Hepatocyte (in vitro differentiated cells): ENCODE measurements around the gene ITGAE.

Experiments used
- CTCF ChIP-seq: fragments of 200-600 bp; sonication (generic); IDR thresholded peaks from 2 replicates; pipeline ENCODE4 v1.5.1; 2016; ENCODE audit warnings: antibody characterized with exemption, mild to moderate bottlenecking; ENCODE audit not compliant: poor library complexity
- EZH2phosphoT487 ChIP-seq: fragments of 200-600 bp; sonication (generic); IDR thresholded peaks from one replicate; pipeline ENCODE4 v1.6.1; 2018; ENCODE audit warnings: antibody characterized with exemption, mild to moderate bottlenecking, low read depth, moderate library complexity; ENCODE audit not compliant: unreplicated experiment, severe bottlenecking

GRCh38 chr17:3803308-3803640 is 2.3 kb upstream of the ITGAE start:
- no peak for TF ChIP-seq CTCF
- no peak for TF ChIP-seq EZH2phosphoT487
